ENCODE measurements around the gene FOXO3.

DNA sequence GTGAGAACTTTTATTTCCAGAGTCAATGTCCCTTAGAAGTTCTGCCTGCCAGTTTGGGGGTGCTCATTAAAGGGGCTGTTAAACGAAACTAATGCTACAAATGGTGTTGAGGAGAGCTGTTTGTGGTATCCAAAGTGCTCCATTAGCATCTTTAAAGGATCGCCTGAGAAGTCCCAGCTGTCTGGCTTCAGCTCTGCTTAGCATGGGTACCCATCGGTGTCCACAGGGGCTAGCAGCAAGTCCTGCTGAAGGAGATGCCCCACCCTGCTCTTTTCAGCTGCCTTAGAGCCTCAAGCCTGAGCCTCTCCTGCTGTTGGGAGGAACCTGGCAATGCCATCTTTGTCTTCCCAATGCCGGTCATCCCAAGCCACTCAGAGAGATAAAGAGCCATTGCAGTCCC lies 111.1 kb downstream of the FOXO3 start:
- TF ChIP-seq POLR2A (IDR thresholded peaks at IDR 0.05) (no peak), CTCF (IDR thresholded peaks at IDR 0.05) (no peak)
